ENCODE results near the gene TP53AIP1. TPM values are rescaled to one million over a fixed set of nuclear protein-coding genes. Genes with fewer than 3 reads are reported as not detected.
"Not testable (repeated sequence)": the region's sequence is repeated elsewhere in the genome, so short reads cannot be mapped to it uniquely, and the experiment has no call there.

The TP53AIP1 gene
- total and polyA plus RNA-seq, 4 donors, result not detected

DNA sequence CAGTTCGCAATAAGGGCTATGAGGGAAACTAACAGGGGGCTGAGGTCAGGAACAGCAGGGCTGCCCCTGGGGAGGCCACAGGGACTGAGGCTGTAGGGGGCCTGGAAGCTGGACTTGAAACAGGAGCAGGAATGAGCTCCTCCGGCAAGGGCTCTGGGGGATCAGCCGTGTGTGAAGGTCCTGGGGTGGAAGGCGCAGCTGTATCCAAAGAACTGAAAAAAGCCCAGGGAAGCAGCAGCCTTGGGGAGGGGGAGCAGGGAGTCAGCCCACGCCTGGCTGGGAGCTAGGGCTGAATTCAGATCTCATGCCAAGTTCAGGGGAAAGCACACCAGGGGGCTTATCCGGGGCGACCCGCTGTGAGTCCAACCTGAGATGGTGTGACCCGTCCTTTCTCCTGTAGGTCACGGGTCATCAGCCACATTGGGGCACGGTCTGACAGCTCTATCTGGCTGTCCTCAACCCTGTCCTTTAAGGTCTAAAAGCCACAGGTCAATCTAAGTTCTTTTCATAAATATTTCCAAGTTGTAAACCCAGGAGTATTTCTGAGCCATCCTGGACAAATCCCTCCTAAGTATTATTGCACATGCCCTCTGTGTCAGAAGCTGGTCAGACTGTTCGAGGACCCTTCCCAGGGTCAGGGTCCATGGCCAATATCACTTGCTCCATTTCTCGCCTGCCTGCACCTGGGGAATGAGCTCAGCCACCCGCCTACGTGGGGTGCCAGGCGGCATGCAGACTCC is 18.0 kb downstream of the TP53AIP1 start:
- no peaks in the 10 kb centered on the region for H3K9me3 ChIP-seq (ENCODE audit: control insufficient read depth, low read length)
- H3K27ac ChIP-seq (ENCODE audit: low read depth in 1 of 2, low read length in 2 of 2), result no peak overlapping the region
- H3K27me3 ChIP-seq (ENCODE audit: control insufficient read depth in 1 of 2, insufficient read depth in 2 of 2, low read length in 1 of 2), result no peaks in the 10 kb centered on the region
- H3K4me3 ChIP-seq (ENCODE audit: low read length in 2 of 2), result no peak overlapping the region
- peak; percentile 26 to 38 for DNase-seq
- no peak for ATAC-seq (ENCODE audit: low FRiP score)
- intact Hi-C loops (cut with DNase I), result no loop called here
- WGBS, 2 donors, result 82 to 87% methylated on average over 16 of the region's 16 CpGs
- H3K36me3 ChIP-seq (ENCODE audit: control insufficient read depth in 1 of 2, insufficient read depth in 2 of 2, low read length in 1 of 2), result no peaks in the 10 kb centered on the region
- H3K4me1 ChIP-seq (ENCODE audit: control insufficient read depth in 1 of 2, insufficient read depth in 2 of 2, low read length in 2 of 2), result no peaks in the 10 kb centered on the region

GRCh38 chr11:128924104-128924503 is 18.6 kb downstream of the TP53AIP1 start:
- Histone ChIP-seq H3K4me1 (ENCODE audit: control insufficient read depth in 1 of 2, insufficient read depth in 2 of 2, low read length in 2 of 2) (no peaks in the 10 kb centered on the region), H3K27me3 (ENCODE audit: control insufficient read depth in 1 of 2, insufficient read depth in 2 of 2, low read length in 1 of 2) (no peaks in the 10 kb centered on the region), H3K4me3 (ENCODE audit: low read length in 2 of 2) (no peak overlapping the region), H3K27ac (ENCODE audit: low read depth in 1 of 2, low read length in 2 of 2) (no peak overlapping the region), H3K36me3 (ENCODE audit: control insufficient read depth in 1 of 2, insufficient read depth in 2 of 2, low read length in 1 of 2) (no peaks in the 10 kb centered on the region), H3K9me3 (ENCODE audit: control insufficient read depth, low read length) (no peaks in the 10 kb centered on the region)
- peak; percentile 6 to 22 for DNase-seq
- 80 to 88% methylated on average over 7 of the region's 7 CpGs for WGBS, 2 donors
- intact Hi-C loops (cut with DNase I), result no loop called here
- no peak for ATAC-seq (ENCODE audit: low FRiP score)

DNA sequence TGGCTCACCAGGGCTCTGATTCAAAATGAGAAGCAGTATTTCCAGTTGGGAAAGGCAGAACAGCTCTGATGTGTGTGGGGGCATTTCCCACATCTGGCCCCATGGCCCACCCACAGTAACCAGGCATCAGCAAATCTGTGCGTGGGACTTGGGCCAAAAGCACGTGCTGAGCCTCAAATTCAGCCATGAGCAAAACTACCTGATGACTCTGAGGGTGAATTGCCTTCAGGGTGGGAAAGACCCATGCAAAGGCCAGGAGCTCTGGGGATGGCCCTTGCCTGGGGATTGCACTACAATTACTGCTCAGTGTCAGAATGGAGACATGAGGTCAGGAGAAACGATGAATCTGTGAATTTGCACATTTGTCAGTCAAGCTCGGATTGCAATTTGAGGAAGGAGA is 20.9 kb downstream of the TP53AIP1 start:
- DNase-seq (peak in 1 of 2 donors; percentile 37), ATAC-seq (ENCODE audit: low FRiP score) (no peak)
- 79 to 90% methylated on average over 4 of the region's 4 CpGs for WGBS, 2 donors
- Histone ChIP-seq H3K36me3 (ENCODE audit: control insufficient read depth in 1 of 2, insufficient read depth in 2 of 2, low read length in 1 of 2) (no peaks in the 10 kb centered on the region), H3K4me3 (ENCODE audit: low read length in 2 of 2) (no peak overlapping the region), H3K9me3 (ENCODE audit: control insufficient read depth, low read length) (no peaks in the 10 kb centered on the region), H3K4me1 (ENCODE audit: control insufficient read depth in 1 of 2, insufficient read depth in 2 of 2, low read length in 2 of 2) (no peaks in the 10 kb centered on the region), H3K27ac (ENCODE audit: low read depth in 1 of 2, low read length in 2 of 2) (no peak overlapping the region), H3K27me3 (ENCODE audit: control insufficient read depth in 1 of 2, insufficient read depth in 2 of 2, low read length in 1 of 2) (no peaks in the 10 kb centered on the region)
- intact Hi-C loops (cut with DNase I), result no loop called here

DNA sequence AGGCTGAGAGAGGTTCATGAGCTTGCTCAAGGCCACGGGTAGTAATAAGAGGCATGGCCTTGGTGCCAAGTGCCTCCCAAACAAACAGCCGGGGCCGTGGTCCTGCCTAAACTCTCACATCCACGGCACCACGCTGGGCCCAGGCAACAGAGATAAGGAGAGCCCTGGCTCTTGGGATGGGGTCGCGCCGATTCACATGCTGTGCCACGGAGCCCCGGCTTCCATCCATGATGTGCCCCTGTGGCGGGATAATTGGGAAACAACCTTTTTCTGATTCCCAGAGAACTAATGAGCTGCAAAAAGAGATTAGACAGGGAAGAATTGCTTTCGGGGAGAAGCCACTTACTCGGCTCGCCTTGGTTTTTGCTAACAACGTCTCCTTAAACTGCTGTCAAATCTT is 22.0 kb downstream of the TP53AIP1 start:
- Histone ChIP-seq H3K27ac (ENCODE audit: low read depth in 1 of 2, low read length in 2 of 2) (no peak overlapping the region), H3K4me1 (ENCODE audit: control insufficient read depth in 1 of 2, insufficient read depth in 2 of 2, low read length in 2 of 2) (no peaks in the 10 kb centered on the region), H3K9me3 (ENCODE audit: control insufficient read depth, low read length) (no peaks in the 10 kb centered on the region), H3K27me3 (ENCODE audit: control insufficient read depth in 1 of 2, insufficient read depth in 2 of 2, low read length in 1 of 2) (no peaks in the 10 kb centered on the region), H3K4me3 (ENCODE audit: low read length in 2 of 2) (no peak overlapping the region), H3K36me3 (ENCODE audit: control insufficient read depth in 1 of 2, insufficient read depth in 2 of 2, low read length in 1 of 2) (no peaks in the 10 kb centered on the region)
- WGBS, 2 donors, result 93% methylated on average over 15 of the region's 15 CpGs
- DNase-seq, result peak; percentile 32 to 73
- intact Hi-C loops (cut with DNase I), result no loop called here
- ATAC-seq (ENCODE audit: low FRiP score), result no peak

GRCh38 chr11:128919635-128920034 is 23.0 kb downstream of the TP53AIP1 start:
- H3K9me3 ChIP-seq (ENCODE audit: control insufficient read depth, low read length); H3K4me1 ChIP-seq (ENCODE audit: control insufficient read depth in 1 of 2, insufficient read depth in 2 of 2, low read length in 2 of 2); intact Hi-C loops (cut with DNase I); H3K27me3 ChIP-seq (ENCODE audit: control insufficient read depth in 1 of 2, insufficient read depth in 2 of 2, low read length in 1 of 2); H3K36me3 ChIP-seq (ENCODE audit: control insufficient read depth in 1 of 2, insufficient read depth in 2 of 2, low read length in 1 of 2); H3K27ac ChIP-seq (ENCODE audit: low read depth in 1 of 2, low read length in 2 of 2); ATAC-seq (ENCODE audit: low FRiP score); H3K4me3 ChIP-seq (ENCODE audit: low read length in 2 of 2): not testable (repeated sequence)
- DNase-seq, result peak; percentile 14 to 15
- 86 to 87% methylated on average over 7 of the region's 7 CpGs for WGBS, 2 donors

- intact Hi-C loops (cut with DNase I), result no loop called here
- H3K4me1 ChIP-seq (ENCODE audit: control insufficient read depth in 1 of 2, insufficient read depth in 2 of 2, low read length in 2 of 2), result no peaks in the 10 kb centered on the region
- no peaks in the 10 kb centered on the region for H3K27me3 ChIP-seq (ENCODE audit: control insufficient read depth in 1 of 2, insufficient read depth in 2 of 2, low read length in 1 of 2)
- H3K36me3 ChIP-seq (ENCODE audit: control insufficient read depth in 1 of 2, insufficient read depth in 2 of 2, low read length in 1 of 2), result no peaks in the 10 kb centered on the region
- ATAC-seq (ENCODE audit: low FRiP score) (no peak), DNase-seq (peak; percentile 58 to 64)
- 57 to 59% methylated on average over 5 of the region's 5 CpGs for WGBS, 2 donors
- no peak overlapping the region for H3K4me3 ChIP-seq (ENCODE audit: low read length in 2 of 2)
- no peak overlapping the region for H3K27ac ChIP-seq (ENCODE audit: low read depth in 1 of 2, low read length in 2 of 2)
- H3K9me3 ChIP-seq (ENCODE audit: control insufficient read depth, low read length), result no peaks in the 10 kb centered on the region
Observed at GRCh38 chr11:128919216-128919615, 23.5 kb downstream of the TP53AIP1 start.

- peak; percentile 0 to 13 for DNase-seq
- no peaks in the 10 kb centered on the region for H3K27me3 ChIP-seq (ENCODE audit: control insufficient read depth in 1 of 2, insufficient read depth in 2 of 2, low read length in 1 of 2)
- H3K4me1 ChIP-seq (ENCODE audit: control insufficient read depth in 1 of 2, insufficient read depth in 2 of 2, low read length in 2 of 2), result no peaks in the 10 kb centered on the region
- 76 to 90% methylated on average over 5 of the region's 5 CpGs for WGBS, 2 donors
- H3K27ac ChIP-seq (ENCODE audit: low read depth in 1 of 2, low read length in 2 of 2), result no peak overlapping the region
- no peak overlapping the region for H3K4me3 ChIP-seq (ENCODE audit: low read length in 2 of 2)
- intact Hi-C loops (cut with DNase I), result no loop called here
- no peaks in the 10 kb centered on the region for H3K36me3 ChIP-seq (ENCODE audit: control insufficient read depth in 1 of 2, insufficient read depth in 2 of 2, low read length in 1 of 2)
- no peaks in the 10 kb centered on the region for H3K9me3 ChIP-seq (ENCODE audit: control insufficient read depth, low read length)
- ATAC-seq (ENCODE audit: low FRiP score), result no peak
Observed at GRCh38 chr11:128917144-128917724, 25.4 kb downstream of the TP53AIP1 start.

GRCh38 chr11:128916681-128917080 is 26.0 kb downstream of the TP53AIP1 start:
- WGBS, 2 donors, result 95 to 99% methylated on average over 2 of the region's 2 CpGs
- H3K4me3 ChIP-seq (ENCODE audit: low read length in 2 of 2), result no peak overlapping the region
- no peaks in the 10 kb centered on the region for H3K27me3 ChIP-seq (ENCODE audit: control insufficient read depth in 1 of 2, insufficient read depth in 2 of 2, low read length in 1 of 2)
- peak; percentile 21 to 53 for DNase-seq
- no peaks in the 10 kb centered on the region for H3K4me1 ChIP-seq (ENCODE audit: control insufficient read depth in 1 of 2, insufficient read depth in 2 of 2, low read length in 2 of 2)
- no peaks in the 10 kb centered on the region for H3K9me3 ChIP-seq (ENCODE audit: control insufficient read depth, low read length)
- H3K36me3 ChIP-seq (ENCODE audit: control insufficient read depth in 1 of 2, insufficient read depth in 2 of 2, low read length in 1 of 2), result no peaks in the 10 kb centered on the region
- H3K27ac ChIP-seq (ENCODE audit: low read depth in 1 of 2, low read length in 2 of 2), result no peak overlapping the region
- intact Hi-C loops (cut with DNase I), result no loop called here
- no peak for ATAC-seq (ENCODE audit: low FRiP score)

DNA sequence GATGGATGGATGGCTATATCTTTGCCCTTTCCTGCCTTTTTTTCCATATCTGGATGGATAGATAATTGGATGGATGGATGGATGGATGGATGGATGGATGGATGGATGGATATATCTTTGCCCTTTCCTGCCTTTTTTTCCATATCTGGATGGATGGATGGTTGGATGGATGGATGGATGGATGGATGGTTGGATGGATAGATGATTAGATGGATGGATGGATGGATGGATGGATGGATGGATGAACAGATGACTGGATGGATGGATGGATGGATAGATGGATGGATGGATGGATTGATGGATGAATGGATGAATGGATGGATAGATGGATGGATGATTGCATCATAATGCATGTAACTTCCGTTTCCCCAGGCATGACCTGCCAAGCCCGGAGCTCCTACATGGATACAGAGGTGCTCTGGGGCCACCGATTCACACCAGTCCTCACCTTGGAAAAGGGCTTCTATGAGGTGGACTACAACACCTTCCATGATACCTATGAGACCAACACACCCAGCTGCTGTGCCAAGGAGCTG is 26.6 kb downstream of the TP53AIP1 start:
- H3K4me3 ChIP-seq (ENCODE audit: low read length in 2 of 2), result no peak overlapping the region
- ATAC-seq (ENCODE audit: low FRiP score), result no peak
- H3K36me3 ChIP-seq (ENCODE audit: control insufficient read depth in 1 of 2, insufficient read depth in 2 of 2, low read length in 1 of 2), result no peaks in the 10 kb centered on the region
- peak; percentile 16 to 17 for DNase-seq
- 85% methylated on average over 3 of the region's 3 CpGs for WGBS, 2 donors
- H3K4me1 ChIP-seq (ENCODE audit: control insufficient read depth in 1 of 2, insufficient read depth in 2 of 2, low read length in 2 of 2), result no peaks in the 10 kb centered on the region
- H3K27ac ChIP-seq (ENCODE audit: low read depth in 1 of 2, low read length in 2 of 2), result no peak overlapping the region
- no peaks in the 10 kb centered on the region for H3K9me3 ChIP-seq (ENCODE audit: control insufficient read depth, low read length)
- intact Hi-C loops (cut with DNase I), result no loop called here
- no peaks in the 10 kb centered on the region for H3K27me3 ChIP-seq (ENCODE audit: control insufficient read depth in 1 of 2, insufficient read depth in 2 of 2, low read length in 1 of 2)

Data from aorta (tissue), 5 donors.